B cell (primary cell): ENCODE data around the gene DNAH8. TPM values are rescaled to one million over a fixed set of nuclear protein-coding genes. Genes with fewer than 3 reads are reported as not detected.
"Not testable (repeated sequence)": the region's sequence is repeated elsewhere in the genome, so short reads cannot be mapped to it uniquely, and the experiment has no call there.

ENCODE experiments used
- ATAC-seq: fragments of 200-7000 bp; cut with Tn5 transposase; one replicate; pipeline ENCODE4 v1.10.0; 2021; ENCODE audit warnings: low read depth, mild to moderate bottlenecking, moderate number of reproducible peaks, moderate library complexity
- CTCF ChIA-PET: fragments of 350-600 bp; sonication (Branson Sonifier 250); formaldehyde crosslinking; loops from one replicate; lab custom pipeline; 2021; ENCODE audit warnings: antibody characterized with exemption, inconsistent platforms; lab: Charles Lee
- POLR2A ChIA-PET: fragments of 350-600 bp; sonication (Branson Sonifier 250); formaldehyde crosslinking; loops from one replicate; lab custom pipeline; 2021; ENCODE audit warnings: antibody characterized with exemption; lab: Charles Lee
- DNase-seq: peaks from one replicate; pipeline ENCODE4 v3.0.0; 2013
- H2AFZ ChIP-seq: 2 replicates; pipeline ENCODE4 v1.6.1; 2012; ENCODE audit warnings: mild to moderate bottlenecking, low read depth, low read length; ENCODE audit not compliant: insufficient read depth, poor library complexity, severe bottlenecking
- H3K27ac ChIP-seq, 2 donors: 1 replicate in 1 of 2; 2 replicates in 1 of 2; pipeline ENCODE4 v1.5.1; 2012 to 2013; ENCODE audit warnings: low read length in 2 of 2, mild to moderate bottlenecking in 2 of 2, moderate library complexity in 1 of 2
- H3K27me3 ChIP-seq, 4 experiments: fragments of 200-600 bp in 1 of 4; sonication (generic) in 1 of 4; replicated peaks in 1 of 4; 1 replicate in 2 of 4; 2 replicates in 2 of 4; pipeline versions ENCODE4 v1.6.1 to v1.7.0; 2013 to 2016; ENCODE audit warnings: low read length in 3 of 4, mild to moderate bottlenecking in 2 of 4, mixed read lengths in 1 of 4, moderate library complexity in 1 of 4; ENCODE audit not compliant: insufficient read depth in 4 of 4, control insufficient read depth in 3 of 4; ENCODE audit errors: control extremely low read depth in 1 of 4
- H3K36me3 ChIP-seq, 2 experiments: replicated peaks in 1 of 2; 1 replicate in 1 of 2; 2 replicates in 1 of 2; pipeline versions ENCODE4 v1.6.1 to v1.7.1; 2013; ENCODE audit warnings: low read length in 1 of 2; ENCODE audit not compliant: insufficient read depth in 2 of 2, control insufficient read depth in 1 of 2; ENCODE audit errors: control extremely low read depth in 1 of 2, extremely low read depth in 1 of 2
- H3K4me1 ChIP-seq, 2 donors: fragments of 200-600 bp in 1 of 2; sonication (generic) in 1 of 2; 1 replicate in 1 of 2; 2 replicates in 1 of 2; pipeline versions ENCODE4 v1.5.1 to v1.6.1; 2013 to 2017; ENCODE audit warnings: low read length in 2 of 2; ENCODE audit not compliant: control insufficient read depth in 2 of 2, insufficient read depth in 2 of 2
- H3K4me2 ChIP-seq: replicated peaks from 2 replicates; pipeline ENCODE3; 2012; ENCODE audit warnings: mild to moderate bottlenecking, low read depth, low read length; ENCODE audit not compliant: poor library complexity, severe bottlenecking
- H3K4me3 ChIP-seq, 5 experiments: fragments of 200-600 bp in 1 of 5; sonication (generic) in 1 of 5; 1 replicate in 3 of 5; 2 replicates in 2 of 5; pipeline versions ENCODE4 v1.5.1 to v1.7.0; 2011 to 2016; ENCODE audit warnings: low read length in 4 of 5, mild to moderate bottlenecking in 4 of 5, low read depth in 2 of 5, control low read depth in 1 of 5, moderate library complexity in 1 of 5; ENCODE audit not compliant: insufficient read depth in 1 of 5; ENCODE audit errors: control extremely low read depth in 1 of 5, extremely low read depth in 1 of 5
- H3K79me2 ChIP-seq: fragments of 200-600 bp; sonication (generic); one replicate; pipeline ENCODE4 v1.6.0; 2016; ENCODE audit warnings: low read length; ENCODE audit not compliant: control insufficient read depth, insufficient read depth
- H3K9ac ChIP-seq: fragments of 200-600 bp; sonication (generic); 2 replicates; pipeline ENCODE4 v1.6.1; 2017; ENCODE audit warnings: mild to moderate bottlenecking, low read length, moderate library complexity
- H3K9me3 ChIP-seq, 3 donors: one replicate each; pipeline versions ENCODE4 v1.6.1 to v1.7.1; 2013; ENCODE audit warnings: low read length in 2 of 3; ENCODE audit not compliant: control insufficient read depth in 2 of 3, insufficient read depth in 1 of 3; ENCODE audit errors: control extremely low read depth in 1 of 3
- H4K20me1 ChIP-seq: 2 replicates; pipeline ENCODE4 v1.6.0; 2012; ENCODE audit warnings: mild to moderate bottlenecking, low read length; ENCODE audit not compliant: insufficient read depth, control insufficient read depth, poor library complexity, severe bottlenecking
- H3K27ac Mint-ChIP-seq: one replicate; pipeline ENCODE4 v1.8.0; 2021; ENCODE audit warnings: mixed read lengths
- H3K27me3 Mint-ChIP-seq: one replicate; pipeline ENCODE4 v1.8.0; 2021; ENCODE audit warnings: mixed read lengths
- H3K4me1 Mint-ChIP-seq: one replicate; pipeline ENCODE4 v1.8.0; 2021; ENCODE audit warnings: mixed read lengths
- H3K4me3 Mint-ChIP-seq: one replicate; pipeline ENCODE4 v1.8.0; 2021; ENCODE audit warnings: mixed read lengths
- H3K9me3 Mint-ChIP-seq: one replicate; pipeline ENCODE4 v1.8.0; 2022; ENCODE audit warnings: mixed read lengths; ENCODE audit not compliant: insufficient read depth
- EZH2 ChIP-seq: IDR thresholded peaks from 2 replicates; pipeline ENCODE4 v1.6.1; 2012; ENCODE audit warnings: borderline replicate concordance, low read depth, mild to moderate bottlenecking, moderate library complexity, low read length; ENCODE audit not compliant: insufficient read depth, poor library complexity, severe bottlenecking
- WGBS: methylation state at CpG from one replicate; pipeline ENCODE4 v1.1.5; 2013; ENCODE audit warnings: missing lambda C conversion rate; ENCODE audit not compliant: insufficient coverage; 5-methylcytosine and 5-hydroxymethylcytosine counted together
- intact Hi-C: fragments of 100-400 bp; cut with micrococcal nuclease; formaldehyde crosslinking; loops from one replicate; pipeline ENCODE4 v1.10.0; 2022
- polyA plus RNA-seq: library from polyadenylated mRNA; depleted of rRNA; stranded (reverse); fragments of >200 nt; gene quantifications from 2 replicates; pipeline ENCODE4 v1.2.3, GENCODE V29; 2012
- total RNA-seq, 2 donors: library from RNA; stranded (reverse); fragments of 120-200 nt in 1 of 2; gene quantifications; 1 replicate in 1 of 2; 2 replicates in 1 of 2; pipeline versions ENCODE4 v1.2.3 to v1.2.4, GENCODE V29; 2013 to 2022
- TF ChIP-seq, protein P1 (sequence below): fragments of 200-600 bp; IDR thresholded peaks from one replicate; pipeline ENCODE4 v1.8.0; 2022; ENCODE audit warnings: antibody characterized with exemption, mild to moderate bottlenecking

Gene DNAH8
- total and polyA plus RNA-seq, 2 donors (not counting 1 experiment from before 2014, with no cell fraction given) = 0.69 to 1.1 TPM

DNA sequence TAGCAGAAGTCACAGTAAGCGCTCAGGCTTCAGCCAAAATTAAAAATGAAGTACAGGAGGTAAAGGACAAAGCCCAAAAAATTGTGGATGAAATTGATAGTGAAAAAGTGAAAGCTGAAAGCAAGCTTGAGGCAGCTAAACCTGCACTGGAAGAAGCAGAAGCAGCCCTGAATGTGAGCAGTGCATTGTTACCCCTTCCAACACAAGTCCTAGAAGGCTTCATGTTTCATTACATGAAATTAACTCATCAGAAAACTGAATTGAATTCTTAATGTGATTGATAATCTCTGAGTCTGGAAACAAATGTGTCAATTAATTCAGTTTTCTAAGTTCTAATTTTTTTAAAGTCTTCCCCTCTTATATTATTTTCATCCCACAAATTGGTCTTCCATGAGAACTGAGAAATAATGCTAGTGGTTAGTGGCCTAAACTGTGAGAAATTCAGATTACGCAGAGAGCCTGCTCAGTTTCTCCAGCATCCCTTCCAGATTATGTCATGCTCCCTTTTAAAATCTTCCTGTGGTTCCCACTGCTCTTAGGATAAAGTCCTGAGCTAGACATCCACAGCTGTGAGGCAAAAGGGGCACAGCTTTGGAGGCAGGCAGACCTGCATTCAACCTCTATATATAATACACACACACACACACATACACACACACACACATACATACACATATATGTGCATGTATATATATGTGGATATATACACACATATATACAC, 200.3 kb downstream of the DNAH8 start:
- no peaks in the 10 kb centered on the region for H3K27me3 Mint-ChIP-seq
- intact Hi-C loops = no loop called here
- POLR2A ChIA-PET = no interaction called here

DNA sequence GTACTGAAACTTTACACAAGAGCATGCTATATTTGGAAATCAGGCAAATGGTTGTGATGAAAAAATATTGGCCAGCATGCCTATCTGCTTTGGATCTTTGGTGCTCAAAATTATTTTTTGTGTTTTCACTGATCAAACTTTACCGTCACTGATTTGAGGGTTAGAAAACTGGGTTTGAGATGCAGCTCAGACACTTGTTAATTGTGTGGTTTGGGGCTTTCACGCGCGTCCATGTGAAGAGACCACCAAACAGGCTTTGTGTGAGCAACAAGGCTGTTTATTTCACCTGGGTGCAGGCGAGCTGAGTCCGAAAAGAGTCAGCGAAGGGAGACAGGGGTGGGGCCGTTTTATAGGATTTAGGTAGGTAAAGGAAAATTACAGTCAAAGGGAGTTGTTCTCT, 206.4 kb downstream of the DNAH8 start:
- H3K27ac ChIP-seq, CTCF ChIA-PET, H3K4me3 ChIP-seq, H3K9me3 Mint-ChIP-seq, H3K4me3 Mint-ChIP-seq, H3K4me1 ChIP-seq, DNase-seq, H3K4me2 ChIP-seq, H3K27me3 Mint-ChIP-seq, H3K4me1 Mint-ChIP-seq, ATAC-seq, H3K9me3 ChIP-seq, H3K79me2 ChIP-seq, H4K20me1 ChIP-seq, H3K27me3 ChIP-seq, POLR2A ChIA-PET, H3K27ac Mint-ChIP-seq, H2AFZ ChIP-seq, intact Hi-C loops, H3K36me3 ChIP-seq, H3K9ac ChIP-seq: not testable (repeated sequence)
- 97% methylated on average over 8 of the region's 8 CpGs for WGBS

More for the DNA sequence above, 200.3 kb downstream of the DNAH8 start:
- Histone ChIP-seq H3K4me2 (no peak overlapping the region), H3K9me3 (no peaks in the 10 kb centered on the region), H3K4me3 (no peak overlapping the region), H2AFZ (no peak overlapping the region), H3K4me1 (no peaks in the 10 kb centered on the region), H3K79me2 (no peaks in the 10 kb centered on the region), H4K20me1 (no peaks in the 10 kb centered on the region), H3K27ac (no peak overlapping the region), H3K27me3 (peaks cover 0 to 3% (median 0%) of the 10 kb centered on the region in 4 experiments), H3K9ac (no peak overlapping the region), H3K36me3 (no peaks in the 10 kb centered on the region)
- ATAC-seq = no peak
- CTCF ChIA-PET = no interaction called here
- WGBS = no CpG with 5 or more reads among the region's 2 CpGs
- DNase-seq = no peak
- Mint-ChIP-seq H3K4me1 (no peaks in the 10 kb centered on the region), H3K4me3 (no peak overlapping the region), H3K9me3 (no peaks in the 10 kb centered on the region), H3K27ac (no peak overlapping the region)
- TF ChIP-seq, protein P1, sequence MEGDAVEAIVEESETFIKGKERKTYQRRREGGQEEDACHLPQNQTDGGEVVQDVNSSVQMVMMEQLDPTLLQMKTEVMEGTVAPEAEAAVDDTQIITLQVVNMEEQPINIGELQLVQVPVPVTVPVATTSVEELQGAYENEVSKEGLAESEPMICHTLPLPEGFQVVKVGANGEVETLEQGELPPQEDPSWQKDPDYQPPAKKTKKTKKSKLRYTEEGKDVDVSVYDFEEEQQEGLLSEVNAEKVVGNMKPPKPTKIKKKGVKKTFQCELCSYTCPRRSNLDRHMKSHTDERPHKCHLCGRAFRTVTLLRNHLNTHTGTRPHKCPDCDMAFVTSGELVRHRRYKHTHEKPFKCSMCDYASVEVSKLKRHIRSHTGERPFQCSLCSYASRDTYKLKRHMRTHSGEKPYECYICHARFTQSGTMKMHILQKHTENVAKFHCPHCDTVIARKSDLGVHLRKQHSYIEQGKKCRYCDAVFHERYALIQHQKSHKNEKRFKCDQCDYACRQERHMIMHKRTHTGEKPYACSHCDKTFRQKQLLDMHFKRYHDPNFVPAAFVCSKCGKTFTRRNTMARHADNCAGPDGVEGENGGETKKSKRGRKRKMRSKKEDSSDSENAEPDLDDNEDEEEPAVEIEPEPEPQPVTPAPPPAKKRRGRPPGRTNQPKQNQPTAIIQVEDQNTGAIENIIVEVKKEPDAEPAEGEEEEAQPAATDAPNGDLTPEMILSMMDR = no peak
- TF ChIP-seq EZH2 = no peak
